ENCODE results near the gene INSRR.
A peak's percentile ranks its signal among the peaks of the same experiment; 100 is the strongest.

INSRR gene

DNA sequence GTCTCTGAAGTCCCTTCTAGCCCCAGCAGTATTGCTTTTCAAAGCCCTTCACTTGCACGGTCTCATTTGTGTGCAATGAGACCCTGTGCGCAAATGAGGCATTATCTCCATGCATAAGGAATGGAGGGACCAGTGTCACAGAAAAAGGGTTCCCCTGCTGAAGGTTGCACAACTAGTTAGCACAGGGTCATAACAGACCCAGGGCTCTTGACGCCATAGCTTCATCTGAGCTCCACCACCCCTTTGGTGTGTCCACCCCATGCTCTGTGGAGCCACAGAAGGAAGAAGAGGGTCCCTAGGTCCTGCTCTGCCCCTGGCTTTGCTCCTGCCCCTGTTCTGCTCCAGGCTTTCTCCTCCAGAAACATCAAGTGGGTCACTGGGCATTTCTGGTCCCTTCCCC, 54.9 kb downstream of the INSRR start:
- no peak for DNase-seq

DNA sequence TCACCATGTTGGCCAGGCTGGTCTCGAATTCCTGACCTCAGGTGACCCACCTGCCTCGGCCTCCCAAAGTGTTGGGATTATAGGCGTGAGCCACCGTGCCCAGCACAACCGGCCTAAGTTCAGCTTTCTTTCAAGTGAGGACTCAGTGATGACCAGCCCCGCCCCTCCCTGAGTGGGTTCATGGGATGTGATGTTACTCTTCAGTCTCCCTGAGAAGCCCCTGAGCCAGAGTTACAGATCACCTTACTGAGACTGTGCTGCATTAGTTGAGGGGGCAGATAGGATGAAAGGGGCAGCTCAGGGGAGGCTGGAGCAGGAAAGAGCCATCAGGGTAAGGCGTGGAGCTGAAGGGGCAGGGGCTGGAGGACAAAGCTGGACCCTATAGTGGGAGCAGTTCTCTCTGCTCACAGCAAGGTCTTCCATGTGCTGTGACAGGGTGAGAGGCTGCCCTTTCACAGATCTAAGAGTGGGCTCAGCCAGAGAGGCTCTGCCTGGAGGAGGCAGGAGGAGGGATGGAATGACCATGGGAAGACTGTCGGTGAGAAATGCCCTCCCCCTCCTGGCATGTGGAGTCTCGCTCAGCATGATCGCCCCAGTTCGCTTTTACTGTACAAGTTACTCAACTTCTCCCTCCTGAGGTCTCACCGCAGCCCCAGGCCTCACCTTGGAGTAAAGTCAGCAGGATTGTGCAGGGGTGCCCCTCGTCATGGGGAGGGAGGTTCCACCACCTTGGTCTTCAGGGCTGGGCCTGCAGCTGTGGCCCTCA, 55.6 kb downstream of the INSRR start:
- DNase-seq = no peak

DNA sequence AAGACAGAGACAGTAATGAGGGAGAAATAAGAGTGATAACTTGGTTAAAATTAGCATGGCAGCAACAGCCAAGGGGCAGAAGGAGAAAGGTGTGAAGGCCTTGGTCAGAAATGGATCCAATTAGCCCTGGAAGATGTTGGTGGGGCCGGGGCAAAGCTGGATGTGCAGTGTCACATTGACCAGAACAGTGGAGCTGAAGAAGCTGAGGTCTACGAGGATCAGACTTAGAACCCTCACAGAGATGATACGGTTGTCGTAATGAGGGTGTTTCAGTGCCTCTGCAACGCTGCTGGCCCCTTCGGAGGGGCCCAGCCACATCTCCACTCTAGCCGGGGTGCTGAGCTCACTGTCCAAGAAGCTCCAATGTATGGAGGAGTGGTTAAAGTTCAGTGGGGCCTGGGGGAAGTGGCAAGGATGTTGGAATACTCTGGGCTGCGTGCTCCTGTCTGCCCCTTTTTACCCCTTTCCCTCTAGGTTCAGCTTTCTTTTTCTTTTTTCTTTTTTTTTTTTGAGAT, 56.4 kb downstream of the INSRR start:
- no peak for DNase-seq

DNA sequence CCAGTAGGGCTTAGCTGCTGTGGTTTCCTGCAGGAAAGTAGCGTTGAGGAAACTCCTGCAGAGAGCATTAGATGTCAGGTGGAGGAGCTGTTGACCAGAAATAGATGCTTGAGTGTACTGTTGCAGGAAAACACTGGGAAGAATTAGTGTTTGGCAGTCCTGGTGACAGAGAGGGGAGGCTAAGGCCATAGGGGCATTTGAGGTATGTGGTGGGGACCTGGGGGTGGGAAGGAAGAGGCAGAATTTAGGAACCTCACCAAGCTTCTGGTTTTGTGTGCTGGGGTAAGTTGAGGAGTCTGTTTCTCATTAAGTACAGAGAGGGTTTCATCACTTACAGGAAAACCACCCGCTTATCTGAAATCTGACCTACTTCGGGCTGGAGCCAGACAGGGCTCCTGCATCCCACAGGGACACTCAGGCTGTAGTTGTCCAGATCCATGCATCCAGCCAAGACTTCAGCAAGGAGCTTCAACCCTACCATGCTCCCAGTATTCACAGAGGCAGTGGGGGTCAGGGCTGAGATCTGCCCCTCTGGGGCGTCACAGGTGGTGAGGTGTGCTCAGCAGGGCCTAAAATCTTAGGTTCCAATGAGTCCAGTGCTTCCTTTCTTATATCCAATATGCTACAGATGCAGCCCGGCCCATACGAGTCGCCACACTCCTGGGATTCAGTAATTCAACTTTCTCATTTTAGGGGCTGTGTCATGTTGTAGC, 57.4 kb downstream of the INSRR start:
- DNase-seq = no peak

DNA sequence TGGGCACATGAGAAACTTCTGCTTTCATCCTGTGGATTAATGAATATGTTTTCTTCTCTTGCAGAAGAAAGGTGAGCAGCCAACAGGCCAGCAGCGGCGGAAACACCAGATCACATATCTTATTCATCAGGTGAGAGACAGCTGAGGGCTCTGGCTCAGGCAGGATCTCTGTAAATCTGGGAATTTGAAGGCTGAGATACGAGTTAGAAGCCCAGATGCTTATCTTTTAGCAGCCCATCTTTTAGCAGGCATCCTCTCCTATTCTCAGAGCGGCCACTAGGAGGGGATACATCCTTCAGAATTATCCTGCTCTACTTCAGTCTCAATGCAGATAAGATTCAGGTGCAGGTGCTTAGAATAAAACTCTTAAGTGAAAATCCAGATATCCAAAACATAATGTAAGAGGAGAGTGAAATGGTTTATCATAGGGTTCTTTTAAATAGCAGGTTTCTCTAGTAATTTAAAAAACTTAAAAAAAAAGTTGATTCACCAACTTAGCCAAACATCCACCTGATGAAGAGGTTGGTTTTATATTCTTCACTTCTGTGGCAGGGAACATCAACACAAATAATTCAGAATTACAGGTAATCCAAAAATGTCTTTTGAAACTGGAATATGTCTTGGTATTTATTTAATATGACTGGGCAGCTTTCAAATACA, 61.6 kb downstream of the INSRR start:
- peak; percentile 36 for DNase-seq

DNA sequence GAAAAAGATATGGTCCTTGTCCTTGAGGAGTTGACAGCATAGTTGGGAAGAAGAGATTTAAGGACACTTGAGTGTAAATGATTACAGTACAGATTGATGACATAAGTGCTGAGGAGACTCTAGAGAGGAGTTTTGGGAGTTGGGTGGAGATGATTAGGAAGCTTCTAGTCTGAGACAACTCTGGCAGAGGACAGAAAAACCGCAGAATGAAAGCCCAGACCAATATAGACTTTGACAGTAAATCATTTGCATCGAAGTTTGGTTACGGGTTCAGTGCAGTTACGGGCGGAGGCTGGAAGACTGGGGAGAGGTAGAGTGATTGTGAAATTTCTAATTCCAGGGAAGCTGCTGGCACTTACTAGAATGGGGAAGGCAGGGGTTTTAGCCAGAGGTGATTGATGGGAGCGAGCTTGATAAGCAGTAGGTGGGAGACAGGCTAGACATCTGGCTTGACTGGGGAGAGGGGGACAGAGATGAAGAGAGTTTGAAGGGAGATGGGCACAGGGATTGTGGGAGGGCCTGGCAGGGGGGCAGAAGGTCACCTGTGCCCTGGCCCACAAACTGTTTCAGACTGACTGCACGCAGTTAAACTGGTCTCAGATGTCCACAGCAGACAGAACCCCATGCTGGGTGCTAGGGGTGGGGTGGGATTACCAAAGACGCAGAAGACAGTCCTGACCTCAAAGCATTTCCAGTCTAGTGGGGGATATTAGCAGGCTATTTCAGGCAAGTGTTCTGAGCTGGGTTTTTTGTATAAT, 62.4 kb downstream of the INSRR start:
- no peak for DNase-seq

DNA sequence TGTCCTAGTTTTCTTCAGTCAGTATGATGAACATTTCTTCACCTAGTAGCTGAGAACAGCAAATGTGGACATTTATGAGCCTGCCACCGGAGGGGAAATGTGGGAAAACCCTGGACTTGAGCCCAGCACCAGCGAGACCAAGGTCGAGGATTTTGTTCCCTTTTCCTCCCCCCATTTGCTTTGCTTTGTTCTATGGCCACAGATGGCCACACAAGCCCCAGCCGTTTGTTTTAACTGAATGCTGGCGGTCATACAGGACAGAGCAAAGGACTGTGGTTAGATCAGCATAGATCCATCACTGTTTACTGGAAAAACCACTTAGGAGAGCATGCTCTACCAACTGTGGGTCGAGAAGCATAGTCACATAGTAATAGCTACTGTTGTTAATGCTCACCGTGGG, 63.1 kb downstream of the INSRR start:
- DNase-seq = no peak

DNA sequence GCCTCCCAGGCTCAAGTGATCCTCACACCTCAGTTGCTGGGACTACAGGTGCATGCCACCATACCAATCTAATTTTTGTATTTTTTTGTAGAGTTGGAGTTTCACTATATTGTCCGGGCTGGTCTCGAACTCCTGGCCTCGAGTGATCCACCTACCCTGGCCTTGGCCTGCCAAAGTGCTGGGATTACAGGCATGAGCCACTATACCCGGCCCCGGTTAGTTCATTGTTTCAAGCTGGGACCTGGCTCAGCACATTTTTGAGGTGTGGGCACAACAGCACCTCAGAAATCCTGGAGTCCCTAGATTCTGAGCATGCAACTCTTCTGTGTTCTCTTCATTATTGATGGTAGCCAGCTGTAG, 63.6 kb downstream of the INSRR start:
- DNase-seq = no peak

DNA sequence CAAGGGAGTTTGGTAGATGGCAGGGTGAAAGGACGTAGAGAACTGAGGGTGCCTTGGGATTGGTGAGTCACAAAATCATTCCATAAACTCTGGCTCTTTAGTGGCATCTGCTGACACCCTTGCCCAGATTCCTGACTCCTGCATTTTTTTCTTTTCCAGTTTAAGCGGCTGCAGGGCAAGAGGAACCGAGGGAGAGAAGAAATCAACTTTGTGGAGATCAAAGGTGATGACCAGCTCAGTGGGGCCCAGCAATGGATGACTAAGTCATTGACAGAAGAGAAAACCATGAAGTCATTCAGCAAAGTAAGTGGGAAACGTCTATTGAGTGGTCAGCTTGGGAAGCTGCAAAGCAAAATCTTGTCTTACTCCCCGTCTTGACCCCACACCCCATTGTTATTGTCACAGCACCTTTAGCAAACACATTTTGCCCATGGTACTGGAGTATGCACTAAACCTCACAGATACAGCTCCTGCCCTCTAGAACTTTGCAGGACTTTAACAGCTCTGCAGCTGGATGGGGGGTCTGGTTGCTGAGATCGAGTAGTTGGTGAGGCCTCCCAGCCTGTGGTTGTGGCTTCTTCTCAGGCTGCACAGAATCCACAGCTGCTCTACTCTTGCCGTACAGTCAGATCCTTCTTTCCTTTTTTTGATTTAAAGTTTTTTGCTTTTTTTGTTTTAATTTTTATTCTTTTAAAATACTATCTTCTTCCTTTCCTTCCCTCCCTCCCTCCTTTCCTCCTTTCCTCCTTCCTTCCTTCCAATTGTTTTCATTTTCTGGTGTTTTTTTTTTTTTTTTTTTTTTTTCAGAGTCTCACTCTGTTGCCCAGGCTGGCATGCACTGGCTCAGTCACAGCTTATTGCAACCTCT, 64.2 kb downstream of the INSRR start:
- no peak for DNase-seq

All from NCI-H2029 (cell line).